Activated CD4-positive, alpha-beta T cell treated with anti-CD3 and anti-CD28 coated beads, Interleukin-10, Interleukin-2, amounts not matched to agents 100 ng/mL and 50 ng/mL, durations not matched to agents 16 hours and 8 hours (primary cell): ENCODE results near the gene MRPL36.
A peak's percentile ranks its signal among the peaks of the same experiment; 100 is the strongest.
"Not testable (repeated sequence)": the region's sequence is repeated elsewhere in the genome, so short reads cannot be mapped to it uniquely, and the experiment has no call there.

Experiments
- DNase-seq: peaks from one replicate; pipeline ENCODE4 v3.0.0-alpha.2; 2020

Gene MRPL36

DNA sequence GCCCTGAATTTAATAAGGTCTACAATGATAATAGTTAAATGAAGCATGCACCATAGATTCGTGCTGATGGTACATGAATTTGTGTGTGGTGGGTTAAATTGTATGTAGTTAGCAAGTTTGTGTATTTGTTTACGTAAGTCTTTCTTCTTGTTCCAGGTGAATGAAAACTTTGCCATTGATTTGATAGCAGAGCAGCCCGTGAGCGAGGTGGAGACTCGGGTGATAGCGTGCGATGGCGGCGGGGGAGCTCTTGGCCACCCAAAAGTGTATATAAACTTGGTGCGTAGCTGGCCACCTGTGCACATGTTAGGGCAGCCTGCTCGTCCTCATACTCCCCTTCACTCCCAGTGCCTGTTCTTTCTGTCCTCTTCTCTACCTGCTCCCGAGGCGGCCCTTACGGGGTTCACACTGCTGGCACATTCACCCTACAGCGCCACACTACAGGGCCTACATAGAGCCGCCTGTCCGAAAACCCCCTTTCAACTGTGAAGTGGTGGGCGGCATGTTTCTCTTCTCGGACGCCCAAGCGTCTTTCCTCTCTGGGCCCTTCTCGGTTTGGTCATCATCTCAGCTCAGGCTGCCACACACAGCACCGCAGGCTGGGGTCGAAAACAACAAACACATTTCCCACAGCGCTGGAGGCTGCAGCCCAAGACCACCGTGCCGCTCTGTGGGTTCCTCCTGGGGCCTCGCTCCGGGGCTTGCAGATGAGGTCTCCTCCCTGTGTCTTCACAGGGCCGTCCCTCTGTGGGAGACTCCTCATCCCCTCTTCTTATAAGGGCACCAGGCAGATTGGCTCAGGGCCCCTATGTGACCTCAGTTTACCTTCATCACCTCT, 14.8 kb upstream of the MRPL36 start:
- DNase-seq = no peak

GRCh38 chr5:1810581-1811101, 11.0 kb upstream of the MRPL36 start:
- no peak for DNase-seq

GRCh38 chr5:1809416-1810035, 9.9 kb upstream of the MRPL36 start:
- DNase-seq = no peak

DNA sequence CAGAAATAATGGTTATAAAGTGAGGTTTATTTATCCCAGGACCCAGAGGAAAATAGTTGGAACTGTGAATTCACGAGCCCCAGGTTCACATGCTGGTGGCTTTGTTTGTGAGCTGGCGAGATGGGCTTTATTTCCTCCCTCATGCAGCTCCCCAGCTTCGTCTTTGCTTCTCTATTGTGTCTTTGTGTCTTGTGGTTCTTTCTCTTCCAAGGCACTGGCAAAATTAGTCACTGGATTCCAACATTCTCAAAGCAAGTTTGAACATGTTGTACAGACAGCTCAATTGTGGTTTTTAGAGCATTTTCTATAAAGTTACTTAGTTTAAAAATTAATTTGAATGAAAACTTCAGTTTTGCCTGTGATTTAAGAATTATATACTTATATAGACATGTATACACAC, 8.8 kb upstream of the MRPL36 start:
- no peak for DNase-seq

DNA sequence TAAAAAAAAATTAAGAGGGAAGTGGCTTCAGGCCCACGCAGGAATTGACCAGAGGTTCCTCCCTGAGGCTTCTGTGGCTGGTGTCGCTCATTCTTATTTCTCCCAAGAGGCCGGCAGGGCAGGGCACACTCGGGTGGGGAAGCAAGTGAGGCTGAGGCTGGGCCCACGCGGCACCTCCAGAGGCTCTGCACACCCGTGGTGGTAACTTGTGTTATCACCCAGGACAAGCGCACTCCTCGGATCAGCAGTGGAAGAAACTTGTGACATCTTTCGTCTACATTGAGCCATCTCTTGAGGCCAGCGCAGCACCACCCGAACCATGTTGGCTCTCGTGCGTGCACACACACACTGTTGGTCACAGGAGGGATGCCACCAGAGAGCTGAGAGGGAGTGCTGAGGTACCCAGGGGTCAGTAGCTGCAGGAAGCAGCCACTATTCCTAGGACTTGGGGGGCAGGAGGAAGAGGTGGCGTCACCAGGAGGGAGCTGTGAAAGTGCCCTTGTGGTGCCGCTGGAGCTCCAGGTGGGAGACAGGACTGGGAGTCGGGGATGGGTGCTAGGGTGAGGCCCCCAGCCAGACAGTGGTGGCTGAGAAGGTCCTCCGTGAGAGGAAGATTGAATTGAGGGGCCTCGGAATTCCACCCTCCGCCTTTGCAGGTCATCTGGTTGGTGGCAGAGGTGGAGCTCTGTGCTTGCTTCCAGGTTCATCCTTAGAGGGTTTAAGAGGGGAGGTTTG, 8.0 kb upstream of the MRPL36 start:
- DNase-seq = no peak

DNA sequence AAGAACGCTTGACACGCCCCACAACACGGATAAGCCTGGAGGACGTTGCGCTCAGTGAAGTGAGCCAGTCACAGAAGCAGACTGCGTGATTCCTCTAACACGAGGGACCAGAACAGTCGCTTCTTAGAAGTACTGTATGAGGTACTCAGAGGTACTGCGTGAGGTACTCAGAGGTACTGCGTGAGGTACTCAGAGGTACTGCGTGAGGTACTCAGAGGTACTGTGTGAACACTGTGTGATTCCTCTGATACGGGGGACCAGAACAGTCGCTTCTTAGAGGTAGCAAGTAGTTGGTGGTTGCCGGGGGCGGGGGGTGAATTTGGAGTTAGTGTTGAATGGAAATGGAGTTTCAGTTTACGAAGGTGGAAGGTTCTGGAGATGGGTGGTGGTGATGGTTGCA, 7.3 kb upstream of the MRPL36 start:
- DNase-seq = no peak

DNA sequence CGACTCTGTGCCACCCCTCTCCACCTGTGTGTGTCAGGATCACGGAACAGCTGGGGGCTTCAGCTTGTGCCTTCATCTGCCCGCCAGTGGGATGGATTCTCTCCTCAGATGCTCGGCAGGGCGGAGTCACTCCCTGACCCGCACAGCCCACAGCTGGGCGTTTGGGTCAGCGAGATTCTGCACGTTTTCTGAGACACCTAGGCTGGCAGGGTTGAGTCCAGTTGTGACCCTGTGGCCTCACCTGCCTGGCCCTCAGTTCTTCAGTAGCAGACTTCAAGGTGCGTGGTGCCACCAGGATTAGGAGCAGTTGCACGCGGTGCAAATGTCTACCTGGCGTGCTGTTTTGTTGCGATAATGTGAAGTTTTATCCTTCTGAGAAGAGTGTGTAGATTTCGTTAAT, 6.6 kb upstream of the MRPL36 start:
- no peak for DNase-seq

DNA sequence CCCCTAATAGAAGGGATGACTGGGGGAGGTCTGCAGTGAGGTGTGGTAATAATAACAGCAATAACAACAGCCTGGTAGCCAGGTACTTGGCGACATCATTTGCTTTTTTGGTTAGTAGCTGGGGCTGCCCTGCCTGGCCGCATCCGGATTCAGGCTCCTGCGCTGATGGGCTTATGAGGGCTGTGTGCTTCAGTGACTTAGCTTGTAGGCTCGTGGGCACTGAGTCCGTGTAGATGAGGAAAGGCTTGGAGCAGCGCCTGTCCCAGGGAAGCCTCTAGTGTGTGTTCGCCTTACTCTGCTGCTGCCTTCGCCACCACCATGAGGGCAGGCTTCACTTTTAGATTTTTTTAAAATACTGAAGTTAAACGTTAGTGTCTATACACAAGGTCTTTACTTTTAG, 6.1 kb upstream of the MRPL36 start:
- DNase-seq = no peak

DNA sequence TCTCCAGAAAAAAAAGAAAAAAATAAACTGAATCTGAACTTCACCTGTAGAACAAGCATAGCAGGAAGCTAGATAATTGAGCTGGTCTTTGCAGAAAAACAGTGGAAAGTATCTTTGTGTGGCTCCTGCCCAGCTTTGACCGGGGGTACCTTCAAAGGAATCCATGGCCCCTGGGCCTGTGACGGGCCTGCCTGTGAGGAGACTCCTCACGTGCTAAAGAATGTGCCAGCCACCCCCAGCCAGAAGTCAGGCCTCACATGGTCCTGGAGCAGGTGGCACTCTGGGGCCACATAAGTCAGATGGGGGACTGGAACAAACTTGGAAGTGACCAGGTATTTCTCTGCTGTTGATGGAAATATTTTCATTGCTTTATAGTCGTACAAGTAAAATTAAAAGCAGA, 5.7 kb upstream of the MRPL36 start:
- no peak for DNase-seq

DNA sequence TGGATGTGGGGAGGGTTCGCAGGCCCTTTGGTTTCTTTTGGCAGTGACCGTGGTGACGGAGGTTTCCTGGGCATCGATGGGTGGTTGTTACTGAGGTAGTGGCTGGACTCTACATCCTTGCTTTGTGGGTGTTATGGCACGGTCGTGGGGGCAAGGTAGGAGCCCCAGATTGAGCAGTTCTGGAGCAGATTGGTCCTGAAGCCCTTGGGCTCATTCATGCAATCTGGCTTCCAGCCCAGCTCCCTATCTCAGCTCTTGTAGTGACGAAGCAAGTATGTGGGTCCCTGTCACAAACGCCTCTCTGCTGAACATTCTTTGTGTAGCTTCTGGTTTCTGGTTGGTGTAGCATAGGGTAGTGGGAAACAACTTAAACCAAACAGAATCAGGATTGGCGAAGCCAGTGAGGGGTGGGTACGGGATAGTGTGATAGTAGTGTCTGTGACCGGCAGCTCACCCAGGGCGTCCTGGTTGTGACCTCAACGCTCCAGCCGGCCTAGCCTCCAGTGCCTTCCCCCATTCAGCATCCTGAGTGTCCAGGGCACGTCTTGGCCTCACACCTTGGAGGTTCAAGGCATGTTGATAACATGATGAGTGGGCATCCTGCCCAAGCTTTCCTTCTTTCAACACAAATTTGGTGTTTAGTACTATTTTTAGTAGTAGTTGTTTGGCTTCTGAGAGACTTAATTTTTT, 4.5 kb upstream of the MRPL36 start:
- DNase-seq = no peak

- no peak for DNase-seq
These were observed 3.6 kb upstream of the MRPL36 start for GRCh38 chr5:1803192-1803591.

DNA sequence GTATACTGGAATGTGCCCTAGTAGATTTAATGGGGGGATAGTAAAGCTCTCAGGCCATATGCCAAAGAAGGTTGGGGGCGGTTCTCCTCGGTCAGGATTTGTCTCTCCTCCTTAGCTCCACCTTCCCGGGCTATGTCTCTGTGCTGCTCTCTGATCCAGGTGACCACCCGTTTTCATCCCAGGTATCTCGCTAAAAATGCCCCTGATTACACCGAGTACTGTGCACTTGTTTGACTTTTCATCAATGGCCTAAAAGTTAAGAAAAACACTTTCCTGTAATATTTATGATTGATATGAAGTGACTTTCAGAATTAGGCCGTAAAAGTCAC, 2.3 kb upstream of the MRPL36 start:
- no peak for DNase-seq

DNA sequence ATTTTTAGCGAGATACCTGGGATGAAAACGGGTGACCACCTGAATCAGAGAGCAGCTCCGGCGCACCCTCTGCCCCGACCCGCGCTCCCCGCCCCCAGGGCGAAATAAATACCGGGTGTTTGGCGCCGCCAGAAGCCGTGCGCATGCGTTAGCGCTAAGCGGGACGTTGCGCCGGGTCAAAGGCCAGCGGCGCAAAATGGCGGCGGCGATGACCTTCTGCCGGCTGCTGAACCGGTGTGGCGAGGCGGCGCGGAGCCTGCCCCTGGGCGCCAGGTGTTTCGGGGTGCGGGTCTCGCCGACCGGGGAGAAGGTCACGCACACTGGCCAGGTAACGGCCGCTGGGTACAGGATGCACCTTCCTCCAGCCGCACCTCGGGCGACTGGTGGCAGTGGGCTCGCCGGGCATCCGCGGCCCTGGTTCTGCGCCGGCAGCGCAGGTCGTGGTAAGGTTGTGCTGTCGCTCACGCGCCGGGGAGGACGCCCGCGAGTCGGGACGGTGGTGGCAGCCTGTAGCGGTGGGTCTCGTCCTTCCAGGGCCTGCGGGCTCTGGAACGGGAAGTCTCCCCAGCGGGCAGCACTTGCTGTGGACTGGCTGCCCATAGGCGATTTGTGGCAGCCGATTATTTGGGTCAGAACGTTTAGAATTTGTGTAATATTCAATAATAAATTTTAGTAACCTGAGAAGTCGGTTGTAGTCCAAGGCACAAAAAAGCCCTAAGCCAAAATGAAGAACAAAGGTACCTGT, 1.8 kb upstream of the MRPL36 start, which contains the start of gene NDUFS6:
TSS of gene NDUFS6 (plus strand) at position 186 of the 745 bp plus-strand sequence. CDS start at position 197, 11 bp downstream.
- DNase-seq = peak; percentile 86

- DNase-seq = peak; percentile 18
These were observed 1.0 kb upstream of the MRPL36 start for GRCh38 chr5:1800472-1801221.

DNA sequence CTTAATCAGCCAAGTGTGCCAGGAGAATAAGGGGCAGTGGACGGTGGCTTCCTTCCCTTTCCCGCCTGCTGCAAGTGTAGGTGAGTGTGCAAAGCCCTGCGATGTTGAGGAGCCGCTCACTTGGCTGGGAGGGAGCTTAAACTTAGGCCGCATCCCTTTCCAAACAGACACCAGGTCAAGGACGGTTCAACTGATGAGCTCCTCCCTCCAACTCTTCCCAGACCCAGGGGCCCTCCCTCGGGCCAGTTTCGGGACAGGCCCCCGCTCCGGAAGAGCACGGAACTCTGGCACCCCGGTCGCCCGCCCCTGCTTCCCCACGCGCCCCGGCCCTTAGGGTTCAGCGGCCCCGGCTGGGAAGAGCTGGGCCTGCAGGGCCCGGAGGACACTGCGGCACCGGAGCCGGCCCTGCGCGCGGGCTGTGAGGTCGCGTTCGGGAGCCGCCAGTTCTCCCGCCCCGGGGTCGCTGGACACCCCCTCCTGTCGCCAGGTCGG, 481 bp downstream of the MRPL36 start:
- DNase-seq = peak; percentile 30

GRCh38 chr5:1798589-1798988, 1.0 kb downstream of the MRPL36 start:
- not testable (repeated sequence) for DNase-seq

DNA sequence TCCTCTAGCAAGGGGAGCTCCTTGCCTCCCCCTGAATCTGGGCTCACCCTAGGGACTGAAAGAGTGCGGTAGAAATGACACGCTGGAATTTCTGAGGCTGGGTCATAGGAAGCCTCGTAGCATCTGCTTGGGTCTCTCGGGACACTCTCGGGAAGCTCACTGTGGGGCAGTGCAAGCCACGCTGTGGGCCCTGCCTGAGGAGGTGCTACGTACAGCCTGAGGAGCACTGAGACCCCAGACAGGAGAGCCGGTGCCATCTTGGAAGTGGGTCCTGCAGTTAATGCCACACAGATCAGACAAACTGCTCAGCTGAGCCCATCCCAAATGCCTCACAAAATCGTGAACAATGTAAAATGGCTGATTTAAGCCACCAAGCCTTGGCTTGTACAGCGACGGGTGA, 1.8 kb downstream of the MRPL36 start:
- no peak for DNase-seq

- DNase-seq = no peak
These were observed 2.4 kb downstream of the MRPL36 start for GRCh38 chr5:1797103-1797800.

DNA sequence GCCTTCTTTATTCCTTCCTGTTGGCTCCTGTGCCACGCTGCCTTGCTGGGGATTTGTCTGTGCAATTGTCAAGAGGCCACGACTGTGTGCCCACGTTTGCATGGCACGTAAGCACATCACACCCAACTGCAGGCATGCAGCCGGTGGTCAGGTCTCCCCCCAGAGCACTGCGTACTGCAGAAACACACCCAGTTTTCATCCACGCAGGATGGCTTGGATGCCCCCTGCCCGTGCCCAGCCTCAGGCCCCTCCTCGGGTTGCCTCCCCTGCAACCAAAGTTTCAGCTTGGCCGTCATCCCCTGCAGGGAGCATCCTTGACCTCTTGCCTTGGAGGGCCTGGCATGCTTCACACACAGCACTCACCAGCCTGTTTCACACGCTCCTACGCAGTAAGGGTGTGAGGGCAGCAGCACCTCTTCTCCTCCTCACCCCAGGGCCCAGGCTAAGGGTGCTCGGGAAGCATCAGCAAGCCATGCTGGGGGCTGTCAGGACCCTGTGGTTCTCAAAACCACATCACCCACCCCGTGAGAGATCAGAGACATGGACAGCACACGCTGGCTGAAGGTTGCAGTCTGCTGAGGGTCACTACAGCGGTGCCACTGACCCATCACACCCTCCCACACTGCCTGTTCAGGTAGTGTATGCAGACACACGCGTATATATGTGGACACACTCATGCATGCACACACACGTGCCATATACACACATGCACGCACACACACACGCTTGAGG, 3.1 kb downstream of the MRPL36 start:
- no peak for DNase-seq

DNA sequence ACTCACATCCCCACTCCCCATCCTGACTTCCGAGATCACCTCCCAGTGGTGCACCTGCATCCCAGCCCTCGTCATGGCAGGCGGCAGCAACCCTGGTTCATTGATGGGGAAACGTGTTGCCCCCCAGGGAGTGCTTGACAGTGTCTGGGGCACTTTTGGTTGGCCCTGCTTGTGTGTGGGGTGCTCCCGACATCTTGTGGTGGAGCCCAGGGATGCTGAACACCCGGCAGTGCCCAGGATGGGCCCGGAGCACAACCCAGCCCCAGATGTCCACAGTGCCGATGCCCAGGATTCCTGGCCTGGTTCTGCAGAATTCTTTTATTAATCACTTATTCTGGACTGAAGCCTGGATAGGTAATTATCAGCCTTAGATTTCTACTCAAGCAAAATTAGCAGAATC, 3.7 kb downstream of the MRPL36 start:
- DNase-seq = no peak
